ENCODE data around the gene EPHB1.

DNA sequence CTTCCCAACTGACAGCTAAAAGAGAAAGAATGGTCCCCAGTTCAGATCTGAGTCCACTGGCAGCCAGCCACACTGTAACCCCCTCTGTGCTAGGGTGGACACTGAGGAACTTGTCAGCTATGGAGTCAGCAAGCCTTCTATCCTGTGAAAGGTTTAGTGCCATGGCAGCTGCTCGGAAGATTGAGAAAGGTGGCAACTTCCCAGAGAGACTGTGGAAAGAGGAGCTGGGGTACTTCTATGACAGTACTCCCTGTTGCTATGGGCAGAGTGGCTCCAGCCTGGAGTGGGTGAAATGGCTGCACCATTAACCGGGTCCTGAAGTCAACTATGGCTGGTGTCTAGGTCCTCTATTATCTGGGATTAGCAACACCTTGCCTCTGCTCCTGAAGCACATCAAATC lies 447.2 kb downstream of the EPHB1 start:
- TF ChIP-seq EZH2 (IDR thresholded peaks at IDR 0.05; ENCODE audit: insufficient read depth, poor library complexity, severe bottlenecking): no peak
- no peak for TF ChIP-seq EZH2phosphoT487 (IDR thresholded peaks at IDR 0.05; ENCODE audit: insufficient read depth, low read depth)
